Esophagus (tissue), 2 donors: ENCODE data around the gene SCFD1. TPM values are rescaled to one million over a fixed set of nuclear protein-coding genes. Genes with fewer than 3 reads are reported as not detected.
"Not testable (repeated sequence)": the region's sequence is repeated elsewhere in the genome, so short reads cannot be mapped to it uniquely, and the experiment has no call there.

Experiments
- H3K27ac ChIP-seq, 2 donors: one replicate each; pipeline ENCODE4 v1.5.1; 2013; ENCODE audit warnings: low read depth in 2 of 2, mild to moderate bottlenecking in 2 of 2, inconsistent platforms in 1 of 2, low read length in 1 of 2, moderate library complexity in 1 of 2
- H3K27me3 ChIP-seq, 2 donors: one replicate each; pipeline ENCODE4 v1.6.1; 2013; ENCODE audit warnings: low read length in 2 of 2, control low read depth in 1 of 2, mild to moderate bottlenecking in 1 of 2; ENCODE audit not compliant: insufficient read depth in 2 of 2, control insufficient read depth in 1 of 2
- H3K36me3 ChIP-seq, 2 donors: one replicate each; pipeline ENCODE4 v1.6.1; 2013; ENCODE audit warnings: low read length in 1 of 2; ENCODE audit not compliant: control insufficient read depth in 2 of 2, insufficient read depth in 2 of 2
- H3K4me1 ChIP-seq, 2 donors: one replicate each; pipeline ENCODE4 v1.6.1; 2013; ENCODE audit warnings: low read length in 1 of 2; ENCODE audit not compliant: control insufficient read depth in 2 of 2, insufficient read depth in 2 of 2
- H3K4me3 ChIP-seq, 2 donors: one replicate each; pipeline ENCODE4 v1.5.1; 2013; ENCODE audit warnings: low read length in 2 of 2, mild to moderate bottlenecking in 2 of 2, low read depth in 1 of 2, moderate library complexity in 1 of 2
- H3K9me3 ChIP-seq, 2 donors: one replicate each; pipeline ENCODE4 v1.6.1; 2013; ENCODE audit warnings: mild to moderate bottlenecking in 2 of 2, low read depth in 1 of 2, low read length in 1 of 2, moderate library complexity in 1 of 2; ENCODE audit not compliant: control insufficient read depth in 2 of 2, insufficient read depth in 1 of 2
- WGBS, 2 donors: extraction: QIAGEN DNeasy Blood & Tissue Kit; methylation state at CpG; one replicate each; pipeline ENCODE4 v1.1.7; 2013; 5-methylcytosine and 5-hydroxymethylcytosine counted together
- polyA plus RNA-seq, 2 donors: library from polyadenylated mRNA; stranded (reverse); fragments of 200-250 nt; gene quantifications; one replicate each; pipeline ENCODE4 v1.2.3, GENCODE V29; 2013
- donor health status: healthy with polysubstance abuse.
- donor health status: Bipolar disorder and iron deficiency.

SCFD1 gene
- polyA plus RNA-seq, 2 donors, result 41.5 to 84.4 TPM

DNA sequence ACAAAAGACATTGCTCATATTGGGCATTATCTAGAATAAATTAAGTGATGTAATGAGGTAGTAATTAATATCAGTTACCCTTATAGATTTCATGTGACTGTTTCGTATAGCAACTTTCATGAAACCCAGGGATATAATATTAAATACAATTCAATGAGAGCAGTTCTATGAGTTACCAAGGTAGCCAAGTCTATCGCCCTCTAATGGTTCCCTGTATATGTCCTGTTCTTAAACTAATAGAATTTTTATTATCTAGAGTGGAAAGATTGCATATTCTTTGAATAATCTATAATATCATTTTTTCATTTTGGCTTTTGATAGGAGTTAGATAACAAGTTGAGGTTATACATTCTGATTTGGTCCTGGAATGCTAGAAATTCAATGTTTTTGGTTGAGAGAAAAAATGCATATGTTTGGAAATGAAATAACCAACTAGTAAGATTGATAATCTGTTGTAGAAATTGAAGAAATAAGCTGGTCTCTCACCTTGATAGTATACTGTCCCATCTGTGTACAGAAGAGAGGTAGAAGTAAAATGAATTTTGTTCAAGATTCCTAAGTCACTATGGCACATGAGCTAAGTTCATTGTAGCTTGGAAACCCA, 59.7 kb downstream of the SCFD1 start:
- H3K36me3 ChIP-seq, result peaks cover 0 to 2% of the 10 kb centered on the region in 2 donors
- H3K9me3 ChIP-seq, result no peaks in the 10 kb centered on the region
- no peaks in the 10 kb centered on the region for H3K27me3 ChIP-seq
- 84 to 90% methylated on average over 2 of the region's 2 CpGs for WGBS, 2 donors
- no peak overlapping the region for H3K27ac ChIP-seq
- no peaks in the 10 kb centered on the region for H3K4me1 ChIP-seq
- H3K4me3 ChIP-seq, result no peak overlapping the region

DNA sequence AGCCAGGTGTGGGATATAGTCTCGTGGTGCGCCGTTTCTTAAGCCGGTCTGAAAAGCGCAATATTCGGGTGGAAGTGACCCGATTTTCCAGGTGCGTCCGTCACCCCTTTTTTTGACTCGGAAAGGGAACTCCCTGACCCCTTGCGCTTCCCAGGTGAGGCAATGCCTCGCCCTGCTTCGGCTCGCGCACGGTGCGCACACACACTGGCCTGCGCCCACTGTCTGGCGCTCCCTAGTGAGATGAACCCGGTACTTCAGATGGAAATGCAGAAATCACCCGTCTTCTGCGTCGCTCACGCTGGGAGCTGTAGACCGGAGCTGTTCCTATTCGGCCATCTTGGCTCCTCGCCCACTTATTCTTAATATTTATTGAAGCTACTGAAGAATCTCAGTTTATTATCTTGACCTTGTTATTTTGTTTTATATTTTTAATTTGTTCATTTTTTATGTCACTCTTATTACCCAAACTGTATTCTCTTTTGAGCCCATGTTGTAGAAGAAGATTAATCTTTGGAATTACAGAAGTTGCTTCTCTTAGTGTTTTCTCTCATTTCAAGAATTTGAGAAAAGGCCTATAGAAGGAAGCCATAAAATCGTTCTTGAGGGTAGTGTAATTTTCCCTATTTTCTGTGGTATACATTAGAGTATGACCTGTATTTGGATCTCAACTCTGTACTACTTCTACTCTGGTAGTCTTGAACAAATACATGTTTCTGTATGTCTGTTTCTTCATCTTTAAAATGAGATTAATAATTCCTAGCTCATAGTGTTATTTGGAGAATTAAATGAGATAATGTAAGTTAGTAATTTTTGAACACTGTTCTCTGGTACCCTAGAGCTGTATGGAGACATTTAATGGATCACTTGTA, 68.6 kb downstream of the SCFD1 start:
- not testable (repeated sequence) for H3K9me3 ChIP-seq, H3K27me3 ChIP-seq, H3K36me3 ChIP-seq, H3K4me1 ChIP-seq
- WGBS, 2 donors, result 33 to 41% methylated on average over 12 to 23 of the region's 28 CpGs
- peak overlapping the region in 1 of 2 donors; percentile 55 for H3K27ac ChIP-seq
- H3K4me3 ChIP-seq, result peak overlapping the region in 1 of 2 donors; percentile 15

DNA sequence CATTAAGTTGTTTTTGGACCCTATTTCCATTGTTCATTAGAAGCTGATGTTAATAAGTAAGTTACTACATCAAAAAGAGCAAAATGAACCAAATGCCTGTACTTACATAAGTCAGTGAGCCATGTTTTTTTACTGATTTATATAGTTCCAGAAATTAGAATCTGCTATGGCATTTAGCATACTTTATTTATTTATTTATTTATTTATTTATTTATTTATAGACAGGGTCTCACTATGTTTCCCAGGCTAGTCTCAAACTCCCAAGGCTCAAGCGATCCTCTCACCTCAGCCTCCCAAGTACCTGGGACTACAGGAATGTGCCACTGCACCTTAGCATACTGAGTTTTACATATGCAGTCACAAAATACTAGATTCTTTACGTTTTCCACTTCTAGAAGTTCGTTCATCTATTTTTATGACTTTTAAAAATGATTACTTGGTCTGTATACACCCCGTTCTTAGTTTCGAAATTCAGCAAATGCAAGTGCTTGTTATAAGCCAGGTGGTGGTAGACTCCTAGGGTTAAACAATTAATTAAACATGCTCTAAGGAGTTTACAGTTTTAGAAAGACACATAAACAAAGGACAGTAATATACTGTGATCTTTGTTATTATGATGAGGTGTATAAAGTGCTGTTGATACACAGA, 69.8 kb downstream of the SCFD1 start:
- Histone ChIP-seq H3K27ac (no peak overlapping the region), H3K4me3 (no peak overlapping the region), H3K9me3 (no peaks in the 10 kb centered on the region), H3K27me3 (no peaks in the 10 kb centered on the region), H3K36me3 (peaks cover under 1 to 2% of the 10 kb centered on the region in 2 donors), H3K4me1 (no peaks in the 10 kb centered on the region)
- 94 to 97% methylated on average over 5 of the region's 5 CpGs for WGBS, 2 donors

DNA sequence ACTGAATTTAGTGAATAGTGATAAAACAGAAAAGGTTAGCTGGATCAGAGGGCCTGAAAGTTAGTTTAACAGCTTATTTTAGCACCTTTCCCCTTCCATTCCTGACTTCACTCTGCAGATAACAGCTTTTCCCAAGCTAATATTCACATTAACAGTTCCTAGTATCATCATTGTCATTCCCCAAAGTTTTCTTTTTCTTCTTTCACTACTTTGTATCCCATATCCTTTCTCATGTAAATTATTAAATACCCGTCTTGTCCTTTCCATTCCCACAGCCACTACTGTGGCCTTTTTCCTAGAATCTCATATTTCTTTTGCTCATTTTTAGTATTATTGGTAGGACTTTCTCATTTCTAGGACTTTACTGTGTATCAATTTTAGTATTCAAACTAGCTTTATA, 70.5 kb downstream of the SCFD1 start:
- Histone ChIP-seq H3K9me3 (no peaks in the 10 kb centered on the region), H3K27me3 (no peaks in the 10 kb centered on the region), H3K4me3 (no peak overlapping the region), H3K36me3 (peaks cover 2 to 3% of the 10 kb centered on the region in 2 donors), H3K27ac (no peak overlapping the region), H3K4me1 (no peaks in the 10 kb centered on the region)
- WGBS, 2 donors, result 98 to 99% methylated on average over 1 of the region's 1 CpG

DNA sequence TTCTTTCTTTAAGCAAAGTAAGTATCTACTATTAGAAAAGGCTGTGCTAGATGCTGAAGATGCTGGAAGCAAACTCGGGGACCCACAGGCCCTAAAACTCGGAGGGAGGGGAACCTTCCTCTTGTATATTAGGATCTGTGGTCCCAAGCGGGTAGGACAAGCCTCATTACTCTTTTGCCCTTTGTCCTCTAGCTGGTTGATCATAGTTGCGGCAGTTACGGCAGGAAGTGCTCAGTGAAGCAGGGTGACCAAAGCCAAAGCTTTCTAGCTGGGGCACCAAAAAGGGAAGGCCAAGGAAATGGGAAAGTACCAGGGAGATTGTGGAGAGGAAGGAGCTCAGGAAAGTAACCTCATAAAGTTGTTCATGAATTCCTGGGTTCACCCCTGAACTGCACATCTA, 76.3 kb downstream of the SCFD1 start:
- Histone ChIP-seq H3K4me3 (no peak overlapping the region), H3K36me3 (peaks cover 3 to 6% of the 10 kb centered on the region in 2 donors), H3K9me3 (no peaks in the 10 kb centered on the region), H3K27ac (no peak overlapping the region), H3K4me1 (no peaks in the 10 kb centered on the region), H3K27me3 (no peaks in the 10 kb centered on the region)
- WGBS, 2 donors, result 85 to 95% methylated on average over 5 of the region's 5 CpGs

DNA sequence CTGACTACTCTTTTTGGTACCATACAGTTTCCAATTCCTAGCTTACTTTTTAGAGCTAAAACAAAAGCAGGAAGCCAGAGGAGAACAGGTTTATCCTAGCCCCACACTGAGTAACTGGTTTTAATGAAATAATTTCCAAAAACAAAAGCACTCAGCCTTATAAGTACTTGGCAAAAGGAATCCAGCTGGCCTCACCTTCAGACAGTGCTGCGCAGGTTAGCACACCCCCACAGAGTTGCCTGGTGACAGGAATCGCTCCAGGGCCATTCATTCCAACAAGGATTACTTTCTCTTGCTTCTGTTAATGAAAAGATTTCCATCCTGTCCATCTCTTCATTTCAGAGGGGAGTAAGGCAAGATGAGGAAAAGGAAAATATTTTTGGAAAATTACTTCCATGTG, 84.6 kb downstream of the SCFD1 start:
- Histone ChIP-seq H3K4me3 (no peak overlapping the region), H3K27ac (no peak overlapping the region), H3K9me3 (no peaks in the 10 kb centered on the region), H3K36me3 (peaks cover 0 to 4% of the 10 kb centered on the region in 2 donors), H3K27me3 (no peaks in the 10 kb centered on the region), H3K4me1 (no peaks in the 10 kb centered on the region)
- WGBS, 2 donors, result 53 to 79% methylated on average over 2 of the region's 2 CpGs

DNA sequence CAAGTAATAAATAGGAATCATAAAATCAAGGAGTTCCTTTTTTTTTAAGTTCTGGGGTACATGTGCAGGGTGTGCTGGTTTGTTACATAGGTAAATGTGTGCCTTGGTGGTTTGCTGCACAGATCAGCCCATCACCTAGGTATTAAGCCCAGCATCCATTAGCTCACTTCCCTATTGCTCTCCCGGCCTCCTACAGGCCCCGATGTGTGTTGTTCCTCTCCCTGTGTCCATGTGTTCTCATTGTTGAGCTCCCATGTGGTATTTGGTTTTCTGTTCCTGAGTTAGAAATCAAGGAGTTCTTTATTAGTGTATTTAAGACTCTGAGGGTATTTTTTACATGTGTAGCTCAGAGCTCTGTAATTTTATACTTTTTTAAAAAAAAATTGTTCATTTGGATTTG, 86.0 kb downstream of the SCFD1 start:
- Histone ChIP-seq H3K27me3 (no peaks in the 10 kb centered on the region), H3K9me3 (no peaks in the 10 kb centered on the region), H3K4me3 (no peak overlapping the region), H3K36me3 (peaks cover 0 to 4% of the 10 kb centered on the region in 2 donors), H3K27ac (no peak overlapping the region), H3K4me1 (no peaks in the 10 kb centered on the region)
- WGBS, 2 donors, result 88 to 91% methylated on average over 2 of the region's 2 CpGs

DNA sequence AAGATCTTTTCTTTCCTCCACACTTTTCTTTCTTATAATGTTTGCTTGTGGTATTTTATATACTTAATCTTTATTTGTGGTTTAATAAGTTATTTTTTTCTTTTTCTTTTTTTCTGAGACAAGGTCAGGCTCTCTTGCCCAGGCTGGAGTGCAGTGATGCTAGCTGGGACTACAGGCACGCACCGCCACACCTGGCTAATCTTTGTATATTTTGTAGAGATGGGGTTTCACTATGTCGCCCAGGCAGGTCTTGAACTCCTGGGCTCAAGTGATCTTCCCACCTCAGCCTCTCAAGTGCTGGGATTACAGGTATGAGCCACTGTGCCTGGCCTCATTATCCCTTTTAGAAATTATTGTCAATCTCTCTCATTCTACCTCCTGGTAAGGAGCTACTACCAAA, 87.1 kb downstream of the SCFD1 start:
- H3K27ac ChIP-seq, result no peak overlapping the region
- H3K4me1 ChIP-seq, result no peaks in the 10 kb centered on the region
- WGBS, 2 donors, result 97 to 99% methylated on average over 3 of the region's 3 CpGs
- no peak overlapping the region for H3K4me3 ChIP-seq
- H3K36me3 ChIP-seq, result peaks cover 0 to 4% of the 10 kb centered on the region in 2 donors
- no peaks in the 10 kb centered on the region for H3K27me3 ChIP-seq
- no peaks in the 10 kb centered on the region for H3K9me3 ChIP-seq

DNA sequence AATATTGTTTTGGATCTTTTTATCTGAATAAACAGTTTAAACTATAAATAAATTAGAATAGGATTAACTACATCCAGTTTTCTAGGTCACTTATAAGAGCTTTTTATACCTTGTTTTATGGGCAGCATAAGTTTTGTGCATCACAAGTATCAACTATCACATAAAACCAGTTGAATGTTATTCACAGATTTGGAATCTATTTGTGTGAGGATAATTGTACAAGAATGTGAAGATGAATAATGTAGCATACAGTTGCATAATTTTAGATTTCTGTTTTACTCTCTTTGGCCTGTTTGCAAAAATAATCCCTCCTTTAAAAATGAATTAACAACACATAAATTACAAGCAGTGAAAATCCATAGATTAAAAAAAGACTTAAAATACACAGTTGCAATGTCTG, 88.8 kb downstream of the SCFD1 start:
- H3K4me1 ChIP-seq, result no peaks in the 10 kb centered on the region
- H3K36me3 ChIP-seq, result peaks cover 0 to 4% of the 10 kb centered on the region in 2 donors
- no peaks in the 10 kb centered on the region for H3K9me3 ChIP-seq
- no peak overlapping the region for H3K4me3 ChIP-seq
- H3K27me3 ChIP-seq, result no peaks in the 10 kb centered on the region
- no peak overlapping the region for H3K27ac ChIP-seq
